Measurements from ENCODE around the gene MCTP1. TPM values are rescaled to one million over a fixed set of nuclear protein-coding genes. Genes with fewer than 3 reads are reported as not detected.

The MCTP1 gene
- total RNA-seq, 1 donor from 2014 or later = 12.8 TPM

GRCh38 chr5:94916619-94917018 is 368.3 kb downstream of the MCTP1 start:
- Histone ChIP-seq H3K36me3 (no peaks in the 10 kb centered on the region), H3K9me3 (no peaks in the 10 kb centered on the region), H3K4me1 (no peaks in the 10 kb centered on the region), H3K27ac (no peak overlapping the region), H3K27me3 (no peaks in the 10 kb centered on the region), H3K4me3 (no peak overlapping the region)
- DNase-seq (ENCODE audit: extremely low spot score in 2 of 2) = no peak
- TF ChIP-seq POLR2AphosphoS5 (IDR thresholded peaks at IDR 0.05; ENCODE audit: insufficient read depth in 1 of 2, low read depth in 1 of 2) (no peak), POLR2A (IDR thresholded peaks at IDR 0.05) (no peak)
- intact Hi-C loops (cut with DNase I) = no loop called here

- Histone ChIP-seq H3K4me1 (no peaks in the 10 kb centered on the region), H3K9me3 (no peaks in the 10 kb centered on the region), H3K4me3 (no peak overlapping the region), H3K27ac (no peak overlapping the region), H3K36me3 (no peaks in the 10 kb centered on the region), H3K27me3 (no peaks in the 10 kb centered on the region)
- intact Hi-C loops (cut with DNase I) = no loop called here
- TF ChIP-seq POLR2AphosphoS5 (IDR thresholded peaks at IDR 0.05; ENCODE audit: insufficient read depth in 1 of 2, low read depth in 1 of 2) (no peak), CTCF (IDR thresholded peaks at IDR 0.05) (no peak), POLR2A (IDR thresholded peaks at IDR 0.05) (no peak)
- no peak for DNase-seq (ENCODE audit: extremely low spot score in 2 of 2)
Observed at GRCh38 chr5:94911276-94911675, 373.6 kb downstream of the MCTP1 start.

- DNase-seq (ENCODE audit: extremely low spot score in 2 of 2) = no peak
Observed at GRCh38 chr5:94910721-94911120, 374.2 kb downstream of the MCTP1 start.

GRCh38 chr5:94908889-94909480 is 375.9 kb downstream of the MCTP1 start:
- DNase-seq (ENCODE audit: extremely low spot score in 2 of 2) = no peak
- Histone ChIP-seq H3K9me3 (no peaks in the 10 kb centered on the region), H3K4me1 (no peaks in the 10 kb centered on the region), H3K4me3 (no peak overlapping the region), H3K27ac (no peak overlapping the region), H3K27me3 (no peaks in the 10 kb centered on the region), H3K36me3 (no peaks in the 10 kb centered on the region)
- no peak for TF ChIP-seq POLR2AphosphoS5 (IDR thresholded peaks at IDR 0.05; ENCODE audit: insufficient read depth in 1 of 2, low read depth in 1 of 2)
- no peak for TF ChIP-seq POLR2A (IDR thresholded peaks at IDR 0.05)
- TF ChIP-seq CTCF (IDR thresholded peaks at IDR 0.05) = peak; percentile 7 to 23 (median 10)
- intact Hi-C loops (cut with DNase I) = no loop called here

More at GRCh38 chr5:94910721-94911120, 374.2 kb downstream of the MCTP1 start:
- intact Hi-C loops (cut with DNase I) = no loop called here
- H3K9me3 ChIP-seq = no peaks in the 10 kb centered on the region
- no peaks in the 10 kb centered on the region for H3K27me3 ChIP-seq
- H3K4me3 ChIP-seq = no peak overlapping the region
- H3K36me3 ChIP-seq = no peaks in the 10 kb centered on the region
- H3K27ac ChIP-seq = no peak overlapping the region
- TF ChIP-seq POLR2A (IDR thresholded peaks at IDR 0.05) = no peak
- no peak for TF ChIP-seq POLR2AphosphoS5 (IDR thresholded peaks at IDR 0.05; ENCODE audit: insufficient read depth in 1 of 2, low read depth in 1 of 2)
- TF ChIP-seq CTCF (IDR thresholded peaks at IDR 0.05) = no peak
- H3K4me1 ChIP-seq = no peaks in the 10 kb centered on the region

GRCh38 chr5:94906750-94907149 is 378.1 kb downstream of the MCTP1 start:
- Histone ChIP-seq H3K27me3 (no peaks in the 10 kb centered on the region), H3K4me3 (no peak overlapping the region), H3K27ac (no peak overlapping the region), H3K4me1 (no peaks in the 10 kb centered on the region), H3K9me3 (no peaks in the 10 kb centered on the region), H3K36me3 (no peaks in the 10 kb centered on the region)
- intact Hi-C loops (cut with DNase I) = no loop called here
- DNase-seq (ENCODE audit: extremely low spot score in 2 of 2) = no peak
- TF ChIP-seq POLR2AphosphoS5 (IDR thresholded peaks at IDR 0.05; ENCODE audit: insufficient read depth in 1 of 2, low read depth in 1 of 2) = no peak
- TF ChIP-seq POLR2A (IDR thresholded peaks at IDR 0.05) = no peak
- no peak for TF ChIP-seq CTCF (IDR thresholded peaks at IDR 0.05)

Data from vagina (tissue), 2 donors.